Limb (tissue), 2 donors: Measurements from ENCODE around the gene PLEKHH1.

ENCODE experiments used
- DNase-seq, 2 donors: peaks; one replicate each; pipeline ENCODE4 v3.0.0-alpha.2; 2016; ENCODE audit errors: extremely low spot score in 2 of 2

PLEKHH1 gene

DNA sequence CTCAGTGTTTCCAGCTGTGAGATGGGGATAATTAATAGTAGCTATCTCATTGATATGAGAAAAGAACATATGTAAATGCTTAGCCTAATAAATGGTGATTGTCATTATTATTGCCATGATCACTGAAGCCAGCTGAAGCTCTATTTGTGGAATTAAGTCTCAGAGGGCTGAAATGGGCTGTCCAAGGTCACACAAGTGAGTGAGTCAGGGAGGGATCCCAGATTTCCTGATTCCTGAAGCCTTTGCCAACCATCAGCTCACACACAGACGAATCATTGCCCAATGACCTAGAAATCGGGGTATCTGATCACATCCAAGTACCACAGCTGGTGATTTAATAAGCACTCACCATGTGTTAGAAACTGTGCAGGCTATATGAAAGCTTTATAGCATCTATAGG lies 23.0 kb upstream of the PLEKHH1 start:
- DNase-seq, result no peak

- DNase-seq, result no peak
Measured at GRCh38 chr14:67510836-67511235, 22.3 kb upstream of the PLEKHH1 start.

- no peak for DNase-seq
Measured at GRCh38 chr14:67512463-67513310, 20.4 kb upstream of the PLEKHH1 start.

DNA sequence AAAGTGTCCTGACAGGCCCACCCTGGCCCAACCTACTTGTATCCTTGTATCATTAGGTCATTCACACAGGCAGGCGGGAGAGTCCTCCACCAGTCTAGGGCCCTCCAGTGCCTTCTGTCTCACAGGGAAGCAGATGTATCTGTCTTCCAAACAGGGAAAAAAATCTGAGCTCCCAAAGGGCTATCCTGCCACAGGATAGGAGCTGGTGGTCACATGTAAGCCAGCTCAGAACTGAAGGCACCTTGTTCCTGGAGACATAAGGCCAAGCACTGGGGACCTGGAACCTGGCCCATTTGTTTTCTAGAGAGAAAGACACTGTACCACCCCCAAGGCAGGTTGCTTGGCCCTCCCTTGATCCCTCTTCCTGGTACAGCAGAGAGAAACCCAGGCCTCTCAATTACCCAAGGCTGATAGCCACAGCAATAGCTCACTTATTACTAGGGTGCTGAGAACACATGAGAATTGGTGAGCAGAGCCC lies 19.4 kb upstream of the PLEKHH1 start:
- no peak for DNase-seq

GRCh38 chr14:67514203-67514607 lies 18.9 kb upstream of the PLEKHH1 start:
- no peak for DNase-seq

- DNase-seq, result peak in 1 of 2 donors; percentile 65
Measured at GRCh38 chr14:67514650-67515385, 18.3 kb upstream of the PLEKHH1 start.

- DNase-seq, result no peak
Measured at GRCh38 chr14:67515386-67516079, 17.6 kb upstream of the PLEKHH1 start.

DNA sequence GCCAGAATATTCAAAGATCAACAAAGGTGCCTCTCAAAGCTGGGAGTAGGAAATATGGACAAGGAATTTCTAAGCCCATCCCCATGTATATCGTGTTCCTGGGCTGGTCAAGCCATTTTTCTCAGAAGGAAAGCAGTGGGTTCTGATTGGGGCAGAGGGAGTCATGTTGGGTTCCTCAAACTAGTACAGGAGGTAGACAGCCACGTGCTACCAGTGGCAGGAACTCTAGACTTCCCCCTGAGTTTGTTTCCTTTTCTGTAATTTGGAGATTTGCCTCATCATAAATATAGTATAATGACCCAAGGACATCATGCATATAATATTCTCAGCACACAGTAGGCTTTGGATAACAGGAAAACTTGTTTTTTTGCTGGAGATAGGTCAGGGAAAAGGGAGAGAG lies 16.4 kb upstream of the PLEKHH1 start:
- no peak for DNase-seq

DNA sequence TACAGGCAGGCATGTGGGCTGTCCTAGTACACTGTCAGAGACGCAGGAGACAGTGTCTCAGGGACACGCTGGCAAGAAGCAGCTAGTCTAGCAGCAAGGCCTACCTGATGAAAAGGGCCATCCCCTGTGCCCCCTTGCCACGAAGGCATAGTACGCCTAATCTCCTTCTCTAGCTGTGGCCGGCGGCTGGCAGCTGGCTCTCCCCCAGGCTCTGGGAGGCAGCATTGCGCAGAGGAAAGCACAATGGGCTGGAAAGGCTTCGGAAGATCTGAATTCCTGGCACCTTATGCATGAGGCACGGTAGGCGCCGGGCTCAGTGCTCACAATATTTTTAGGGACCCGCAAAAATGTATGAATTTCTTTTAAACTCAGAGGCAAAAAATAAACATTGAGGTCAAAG lies 16.0 kb upstream of the PLEKHH1 start:
- no peak for DNase-seq

- no peak for DNase-seq
Measured at GRCh38 chr14:67519406-67519805, 13.7 kb upstream of the PLEKHH1 start.

DNA sequence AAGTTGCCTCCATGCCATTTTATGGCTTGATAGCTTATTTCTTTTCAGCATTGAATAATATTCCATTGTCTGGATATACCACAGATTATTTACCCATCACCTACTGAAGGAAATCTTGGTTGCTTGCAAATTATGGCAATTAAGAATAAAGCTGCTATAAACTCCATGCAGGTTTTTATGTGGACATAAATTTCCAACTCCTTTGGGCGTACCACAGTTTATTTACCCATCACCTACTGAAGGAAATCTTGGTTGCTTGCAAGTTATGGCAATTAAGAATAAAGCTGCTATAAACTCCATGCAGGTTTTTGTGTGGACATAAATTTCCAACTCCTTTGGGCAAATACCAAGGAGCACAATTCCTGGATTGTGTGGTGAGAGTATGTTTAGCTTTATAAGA lies 12.6 kb upstream of the PLEKHH1 start:
- DNase-seq, result no peak

DNA sequence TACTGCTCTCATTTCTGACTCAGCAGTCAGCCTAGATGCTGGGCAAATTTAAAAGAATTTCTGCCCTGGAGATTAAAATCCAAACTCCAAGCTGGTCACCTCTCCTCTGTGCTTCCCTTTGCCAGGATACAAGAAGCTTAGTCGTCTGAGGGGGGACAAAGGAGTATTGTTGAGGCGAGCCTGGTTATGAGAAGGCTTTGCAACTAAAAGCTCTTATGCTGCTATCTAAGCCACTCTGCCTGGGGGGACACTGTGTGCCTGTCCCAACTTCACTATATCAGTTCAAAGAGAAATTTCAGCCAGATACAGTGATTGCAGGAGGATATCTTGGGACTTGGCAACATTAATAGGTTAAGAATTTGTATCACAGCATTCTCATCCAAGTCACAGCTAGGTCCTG lies 10.8 kb upstream of the PLEKHH1 start:
- DNase-seq, result no peak

DNA sequence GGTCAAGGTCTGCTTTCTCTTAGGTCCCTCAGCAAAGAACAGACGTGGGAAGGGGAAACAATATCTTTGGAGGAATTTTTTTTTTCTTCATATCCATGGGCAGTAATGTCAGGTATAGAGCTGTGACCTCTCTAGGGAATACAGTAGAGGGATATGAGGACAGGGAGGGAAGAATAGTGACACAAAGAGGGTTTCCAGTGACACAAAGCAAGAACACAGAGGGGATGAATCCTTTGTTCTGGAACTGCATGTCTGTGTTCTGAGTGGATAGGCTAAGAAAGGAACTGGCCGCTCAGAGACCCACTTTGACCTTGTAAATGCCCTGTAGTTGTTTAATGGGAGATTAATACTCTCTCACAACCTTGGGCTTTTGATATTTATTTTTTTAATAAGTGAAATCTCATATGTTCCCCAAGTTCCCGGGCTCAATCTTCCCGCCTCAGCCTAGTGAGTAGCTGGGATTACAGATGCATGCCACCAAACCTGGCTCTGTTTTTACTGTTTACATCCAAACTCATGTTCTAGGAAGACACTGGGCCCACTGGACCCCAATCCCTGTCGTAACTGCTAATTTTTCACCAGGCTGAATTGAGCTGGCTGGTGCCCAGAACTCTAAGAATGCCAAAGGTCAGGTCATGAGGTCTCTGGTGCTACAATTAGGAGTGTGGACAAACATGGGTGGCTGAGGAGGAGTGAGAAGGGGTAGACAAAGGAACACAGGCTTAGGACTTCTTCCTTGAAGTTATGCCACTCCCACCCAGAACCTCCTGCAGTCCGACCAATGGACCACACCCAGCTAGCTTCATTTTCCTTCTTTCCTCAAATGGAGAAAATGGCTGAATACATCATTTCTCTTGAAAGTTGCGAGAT lies 9.1 kb upstream of the PLEKHH1 start:
- no peak for DNase-seq

- DNase-seq, result no peak
Measured at GRCh38 chr14:67524634-67524963, 8.5 kb upstream of the PLEKHH1 start.

- no peak for DNase-seq
Measured at GRCh38 chr14:67525389-67525788, 7.7 kb upstream of the PLEKHH1 start.

- DNase-seq, result no peak
Measured at GRCh38 chr14:67526181-67526580, 6.9 kb upstream of the PLEKHH1 start.

DNA sequence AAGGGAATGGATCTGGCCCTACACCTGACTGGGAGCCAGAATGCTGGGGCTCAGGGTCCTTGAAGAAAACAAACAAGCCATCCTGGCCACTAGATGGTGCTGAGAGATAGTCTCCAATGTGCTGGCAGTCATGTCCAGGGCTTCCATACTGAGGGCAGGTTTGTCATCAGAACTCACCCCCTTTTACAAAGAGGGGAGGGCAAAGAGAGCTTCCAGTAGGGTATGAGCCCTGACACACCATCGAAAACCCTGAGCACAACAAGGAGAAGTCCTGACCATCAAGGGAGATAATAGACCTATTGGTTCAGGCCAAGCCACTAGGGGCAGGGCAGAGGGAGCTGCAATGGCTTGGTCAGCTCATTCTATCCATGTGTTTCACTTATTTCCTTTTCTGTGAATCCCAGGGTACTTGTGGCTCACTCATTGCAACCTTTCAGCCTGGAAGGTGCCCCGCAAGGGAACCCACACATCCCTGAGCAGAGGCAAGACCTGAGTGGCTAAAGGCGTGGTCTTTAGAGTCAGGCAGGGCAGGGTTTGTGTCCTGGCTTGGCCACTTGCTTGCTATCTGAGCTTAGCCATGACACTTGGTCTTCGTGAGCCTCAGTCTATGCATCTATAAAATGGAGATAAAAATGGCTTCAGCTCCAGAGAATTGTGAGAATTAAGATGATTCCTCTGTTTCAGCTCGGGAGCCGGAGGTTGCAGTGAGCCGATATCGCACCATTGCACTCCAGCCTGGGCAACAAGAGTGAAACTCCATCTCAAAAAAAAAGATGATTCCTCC lies 6.2 kb upstream of the PLEKHH1 start:
- peak in 1 of 2 donors; percentile 45 for DNase-seq

- no peak for DNase-seq
Measured at GRCh38 chr14:67527756-67528155, 5.3 kb upstream of the PLEKHH1 start.

GRCh38 chr14:67528276-67528675 lies 4.8 kb upstream of the PLEKHH1 start:
- DNase-seq, result no peak
